Caki2 (cell line): Measurements from ENCODE around the gene AGBL1. TPM values are rescaled to one million over a fixed set of nuclear protein-coding genes. Genes with fewer than 3 reads are reported as not detected.

Experiments used
- DNase-seq: peaks from one replicate; pipeline ENCODE4 v3.0.0-alpha.2; 2015; ENCODE audit warnings: low read depth
- in situ Hi-C: cut with HindIII; loops from 2 replicates; pipeline ENCODE4 v1.10.0; 2016; ENCODE audit warnings: low sequenced_read_pairs, low pct_unique_long_range_greater_than_20kb, mixed read lengths
- total RNA-seq: library from RNA; depleted of rRNA; stranded (reverse); fragments of >200 nt; shearing (Covaris generic); gene quantifications from 2 replicates; pipeline ENCODE4 v1.2.3, GENCODE V29; 2014; ENCODE audit warnings: low replicate concordance

AGBL1 gene
- total RNA-seq, 1 experiment from 2014 or later: not detected

- no peak for DNase-seq
- in situ Hi-C loops: no loop called here
These were observed 493.8 kb downstream of the AGBL1 start for GRCh38 chr15:86573476-86573875.

GRCh38 chr15:86588413-86588812, 508.7 kb downstream of the AGBL1 start:
- in situ Hi-C loops: no loop called here

GRCh38 chr15:86590461-86590860, 510.8 kb downstream of the AGBL1 start:
- in situ Hi-C loops: no loop called here
- no peak for DNase-seq

More at GRCh38 chr15:86588413-86588812, 508.7 kb downstream of the AGBL1 start:
- DNase-seq: no peak

- no peak for DNase-seq
- in situ Hi-C loops: no loop called here
These were observed 511.5 kb downstream of the AGBL1 start for GRCh38 chr15:86591158-86591557.

- DNase-seq: no peak
- in situ Hi-C loops: no loop called here
These were observed 512.5 kb downstream of the AGBL1 start for GRCh38 chr15:86591994-86592735.

- in situ Hi-C loops: no loop called here
- DNase-seq: no peak
These were observed 516.1 kb downstream of the AGBL1 start for GRCh38 chr15:86595741-86596140.

- in situ Hi-C loops: no loop called here
These were observed 523.8 kb downstream of the AGBL1 start for GRCh38 chr15:86603466-86603865.

GRCh38 chr15:86608461-86609205, 529.0 kb downstream of the AGBL1 start:
- DNase-seq: no peak
- in situ Hi-C loops: no loop called here

More at GRCh38 chr15:86603466-86603865, 523.8 kb downstream of the AGBL1 start:
- DNase-seq: no peak

GRCh38 chr15:86609275-86609674, 529.6 kb downstream of the AGBL1 start:
- DNase-seq: no peak
- in situ Hi-C loops: no loop called here

GRCh38 chr15:86610038-86610437, 530.4 kb downstream of the AGBL1 start:
- DNase-seq: no peak
- in situ Hi-C loops: no loop called here

- no peak for DNase-seq
- in situ Hi-C loops: no loop called here
These were observed 531.9 kb downstream of the AGBL1 start for GRCh38 chr15:86611417-86612040.

GRCh38 chr15:86615411-86615810, 535.7 kb downstream of the AGBL1 start:
- in situ Hi-C loops: no loop called here
- no peak for DNase-seq

- in situ Hi-C loops: no loop called here
- DNase-seq: no peak
These were observed 536.1 kb downstream of the AGBL1 start for GRCh38 chr15:86615816-86616215.

GRCh38 chr15:86616771-86617170, 537.1 kb downstream of the AGBL1 start:
- no peak for DNase-seq
- in situ Hi-C loops: no loop called here

- in situ Hi-C loops: no loop called here
- no peak for DNase-seq
These were observed 540.5 kb downstream of the AGBL1 start for GRCh38 chr15:86620157-86620556.

GRCh38 chr15:86620641-86621349, 541.1 kb downstream of the AGBL1 start:
- no peak for DNase-seq
- in situ Hi-C loops: no loop called here

- in situ Hi-C loops: no loop called here
- no peak for DNase-seq
These were observed 543.6 kb downstream of the AGBL1 start for GRCh38 chr15:86623236-86623635.

GRCh38 chr15:86624261-86625036, 544.8 kb downstream of the AGBL1 start:
- peak; percentile 87 for DNase-seq
- in situ Hi-C loops: no loop called here
